Measurements from ENCODE around the gene GPD2. TPM values are rescaled to one million over a fixed set of nuclear protein-coding genes. Genes with fewer than 3 reads are reported as not detected.
A peak's percentile ranks its signal among the peaks of the same experiment; 100 is the strongest.
"Not testable (repeated sequence)": the region's sequence is repeated elsewhere in the genome, so short reads cannot be mapped to it uniquely, and the experiment has no call there.

The GPD2 gene
- total and polyA plus RNA-seq, 2 of the 4 experiments (the other 2 are of a cell fraction): 20.4 to 100 TPM

- H3K27me3 ChIP-seq (ENCODE audit: control insufficient read depth, insufficient read depth, low read length): no peaks in the 10 kb centered on the region
- H3K9ac ChIP-seq (ENCODE audit: low read depth, low read length): no peak overlapping the region
- in situ Hi-C loops (cut with MboI; ENCODE audit: low sequenced_read_pairs) (no loop called here), dilution Hi-C loops (cut with HindIII; ENCODE audit: low sequenced_read_pairs, unreplicated experiment) (no loop called here), intact Hi-C loops (cut with micrococcal nuclease) (no loop called here)
- no peaks in the 10 kb centered on the region for H3K36me3 ChIP-seq (ENCODE audit: control insufficient read depth, insufficient read depth, low read length)
- H2AFZ ChIP-seq (replicated peaks; ENCODE audit: low read length, poor library complexity): no peak overlapping the region
- H4K8ac ChIP-seq (ENCODE audit: low read depth in 2 of 2, low read length in 2 of 2): no peak overlapping the region
- H2AK5ac ChIP-seq (ENCODE audit: low read depth, low read length): no peak overlapping the region
- H3K79me1 ChIP-seq (ENCODE audit: low read depth in 1 of 2, low read length in 2 of 2): peaks cover 12 to 22% of the 10 kb centered on the region in 2 experiments
- H2BK15ac ChIP-seq (ENCODE audit: low read depth, low read length): no peak overlapping the region
- ChIA-PET CTCF (no interaction called here), POLR2A (ENCODE audit: unreplicated experiment) (no interaction called here)
- peaks cover 4% of the 10 kb centered on the region; the same call in 1 of the 2 replicates for H3K4me1 ChIP-seq (ENCODE audit: control insufficient read depth, insufficient read depth, low read length)
- H4K91ac ChIP-seq (ENCODE audit: insufficient read depth, low read depth, low read length): no peak overlapping the region
- no peak overlapping the region for H3K14ac ChIP-seq (replicated peaks; ENCODE audit: low read depth, low read length)
- no peak overlapping the region for H3K23ac ChIP-seq (ENCODE audit: low read depth, low read length)
- no peak overlapping the region for H2BK120ac ChIP-seq (ENCODE audit: low read depth, low read length)
- no peak overlapping the region for H4K5ac ChIP-seq (ENCODE audit: low read depth, low read length)
- ATAC-seq (ENCODE audit: low read depth) (no peak), DNase-seq (no peak)
- H2BK20ac ChIP-seq (ENCODE audit: low read depth, low read length): no peak overlapping the region
- no peak overlapping the region for H3K4me3 ChIP-seq (ENCODE audit: insufficient read depth, low read depth, low read length)
- BruUV-seq (replicated peaks): no TSS peak
- no peak overlapping the region for H3K56ac ChIP-seq (ENCODE audit: extremely low read depth, insufficient read depth, low read length)
- no peaks in the 10 kb centered on the region for H4K20me1 ChIP-seq (ENCODE audit: insufficient read depth, low read length)
- H3K9me3 ChIP-seq (ENCODE audit: control insufficient read depth, insufficient read depth, low read length): no peaks in the 10 kb centered on the region
- no peak overlapping the region for H3K18ac ChIP-seq (ENCODE audit: low read depth, low read length)
- no peak overlapping the region for H2BK5ac ChIP-seq (ENCODE audit: low read depth, low read length, poor library complexity, severe bottlenecking)
- no peak overlapping the region for H2AK9ac ChIP-seq (replicated peaks; ENCODE audit: low read depth, low read length, poor library complexity)
- no peaks in the 10 kb centered on the region for H3K9me1 ChIP-seq (ENCODE audit: insufficient read depth, low read length)
- H3K27ac ChIP-seq (ENCODE audit: insufficient read depth, low read length): no peak overlapping the region
- no peak overlapping the region for H3K4ac ChIP-seq (ENCODE audit: low read depth, low read length)
- TF ChIP-seq BHLHE40 (IDR thresholded peaks at IDR 0.05; ENCODE audit: low read depth, low read length) (no peak), RFX5 (IDR thresholded peaks at IDR 0.05; ENCODE audit: low read depth, low read length) (no peak), MAZ (IDR thresholded peaks at IDR 0.05; ENCODE audit: borderline replicate concordance, low read depth, low read length) (no peak), RCOR1 (IDR thresholded peaks at IDR 0.05; ENCODE audit: insufficient replicate concordance, low read length) (no peak), RAD21 (IDR thresholded peaks at IDR 0.05; ENCODE audit: low read length) (no peak), NFE2L2 (IDR thresholded peaks at IDR 0.05; ENCODE audit: low read depth, low read length) (no peak), SMC3 (IDR thresholded peaks at IDR 0.05; ENCODE audit: low read depth, low read length) (no peak)
- TF ChIP-seq, protein P1, sequence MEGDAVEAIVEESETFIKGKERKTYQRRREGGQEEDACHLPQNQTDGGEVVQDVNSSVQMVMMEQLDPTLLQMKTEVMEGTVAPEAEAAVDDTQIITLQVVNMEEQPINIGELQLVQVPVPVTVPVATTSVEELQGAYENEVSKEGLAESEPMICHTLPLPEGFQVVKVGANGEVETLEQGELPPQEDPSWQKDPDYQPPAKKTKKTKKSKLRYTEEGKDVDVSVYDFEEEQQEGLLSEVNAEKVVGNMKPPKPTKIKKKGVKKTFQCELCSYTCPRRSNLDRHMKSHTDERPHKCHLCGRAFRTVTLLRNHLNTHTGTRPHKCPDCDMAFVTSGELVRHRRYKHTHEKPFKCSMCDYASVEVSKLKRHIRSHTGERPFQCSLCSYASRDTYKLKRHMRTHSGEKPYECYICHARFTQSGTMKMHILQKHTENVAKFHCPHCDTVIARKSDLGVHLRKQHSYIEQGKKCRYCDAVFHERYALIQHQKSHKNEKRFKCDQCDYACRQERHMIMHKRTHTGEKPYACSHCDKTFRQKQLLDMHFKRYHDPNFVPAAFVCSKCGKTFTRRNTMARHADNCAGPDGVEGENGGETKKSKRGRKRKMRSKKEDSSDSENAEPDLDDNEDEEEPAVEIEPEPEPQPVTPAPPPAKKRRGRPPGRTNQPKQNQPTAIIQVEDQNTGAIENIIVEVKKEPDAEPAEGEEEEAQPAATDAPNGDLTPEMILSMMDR (conservative IDR thresholded peaks at IDR 0.05; ENCODE audit: low read depth, low read length): no peak
- no peak overlapping the region for H3K4me2 ChIP-seq (ENCODE audit: low read depth, low read length)
Measured at GRCh38 chr2:156492979-156493378, 56.8 kb downstream of the GPD2 start.

- H2BK15ac ChIP-seq (ENCODE audit: low read depth, low read length); H4K8ac ChIP-seq (ENCODE audit: low read depth in 2 of 2, low read length in 2 of 2); in situ Hi-C loops (cut with MboI; ENCODE audit: low sequenced_read_pairs); intact Hi-C loops (cut with micrococcal nuclease); BruUV-seq (replicated peaks); H3K4me2 ChIP-seq (ENCODE audit: low read depth, low read length); H4K5ac ChIP-seq (ENCODE audit: low read depth, low read length); H4K91ac ChIP-seq (ENCODE audit: insufficient read depth, low read depth, low read length); H3K9me1 ChIP-seq (ENCODE audit: insufficient read depth, low read length); H3K9me3 ChIP-seq (ENCODE audit: control insufficient read depth, insufficient read depth, low read length); dilution Hi-C loops (cut with HindIII; ENCODE audit: low sequenced_read_pairs, unreplicated experiment); H4K20me1 ChIP-seq (ENCODE audit: insufficient read depth, low read length); H3K9ac ChIP-seq (ENCODE audit: low read depth, low read length); H2BK120ac ChIP-seq (ENCODE audit: low read depth, low read length); DNase-seq; H2AK5ac ChIP-seq (ENCODE audit: low read depth, low read length); H3K36me3 ChIP-seq (ENCODE audit: control insufficient read depth, insufficient read depth, low read length); H3K4me3 ChIP-seq (ENCODE audit: insufficient read depth, low read depth, low read length); H3K27me3 ChIP-seq (ENCODE audit: control insufficient read depth, insufficient read depth, low read length); H2BK5ac ChIP-seq (ENCODE audit: low read depth, low read length, poor library complexity, severe bottlenecking); H3K27ac ChIP-seq (ENCODE audit: insufficient read depth, low read length); CTCF ChIA-PET; H3K4me1 ChIP-seq (ENCODE audit: control insufficient read depth, insufficient read depth, low read length); H3K56ac ChIP-seq (ENCODE audit: extremely low read depth, insufficient read depth, low read length); H3K18ac ChIP-seq (ENCODE audit: low read depth, low read length); ATAC-seq (ENCODE audit: low read depth); H2AK9ac ChIP-seq (replicated peaks; ENCODE audit: low read depth, low read length, poor library complexity); H2BK20ac ChIP-seq (ENCODE audit: low read depth, low read length); POLR2A ChIA-PET (ENCODE audit: unreplicated experiment); H3K14ac ChIP-seq (replicated peaks; ENCODE audit: low read depth, low read length); H3K4ac ChIP-seq (ENCODE audit: low read depth, low read length); H2AFZ ChIP-seq (replicated peaks; ENCODE audit: low read length, poor library complexity): not testable (repeated sequence)
- H3K79me1 ChIP-seq (ENCODE audit: low read depth in 1 of 2, low read length in 2 of 2): peaks cover 15% of the 10 kb centered on the region in 2 experiments; a peak in 3 of 4 replicates
- H3K23ac ChIP-seq (ENCODE audit: low read depth, low read length): 0 out of 2 replicates have a peak overlapping the region, but pooled peaks have one; percentile 38
- no CpG with 5 or more reads among the region's 1 CpG for WGBS, 2 experiments (ENCODE audit: extremely low coverage in 2 of 2, insufficient read length in 1 of 2)
Measured at GRCh38 chr2:156495998-156496397, 59.8 kb downstream of the GPD2 start.

All from IMR-90 (cell line).